ENCODE measurements around the gene SAP30BP. TPM values are rescaled to one million over a fixed set of nuclear protein-coding genes. Genes with fewer than 3 reads are reported as not detected.

SAP30BP gene
- total RNA-seq, 1 donor from 2014 or later = 89.3 TPM

GRCh38 chr17:75727391-75727790 lies 60.3 kb downstream of the SAP30BP start:
- H3K4me3 Mint-ChIP-seq = no peak overlapping the region
- no peak overlapping the region for H3K27ac Mint-ChIP-seq
- no peak for DNase-seq (ENCODE audit: extremely low spot score, unreplicated experiment)
- TF ChIP-seq, protein P1, sequence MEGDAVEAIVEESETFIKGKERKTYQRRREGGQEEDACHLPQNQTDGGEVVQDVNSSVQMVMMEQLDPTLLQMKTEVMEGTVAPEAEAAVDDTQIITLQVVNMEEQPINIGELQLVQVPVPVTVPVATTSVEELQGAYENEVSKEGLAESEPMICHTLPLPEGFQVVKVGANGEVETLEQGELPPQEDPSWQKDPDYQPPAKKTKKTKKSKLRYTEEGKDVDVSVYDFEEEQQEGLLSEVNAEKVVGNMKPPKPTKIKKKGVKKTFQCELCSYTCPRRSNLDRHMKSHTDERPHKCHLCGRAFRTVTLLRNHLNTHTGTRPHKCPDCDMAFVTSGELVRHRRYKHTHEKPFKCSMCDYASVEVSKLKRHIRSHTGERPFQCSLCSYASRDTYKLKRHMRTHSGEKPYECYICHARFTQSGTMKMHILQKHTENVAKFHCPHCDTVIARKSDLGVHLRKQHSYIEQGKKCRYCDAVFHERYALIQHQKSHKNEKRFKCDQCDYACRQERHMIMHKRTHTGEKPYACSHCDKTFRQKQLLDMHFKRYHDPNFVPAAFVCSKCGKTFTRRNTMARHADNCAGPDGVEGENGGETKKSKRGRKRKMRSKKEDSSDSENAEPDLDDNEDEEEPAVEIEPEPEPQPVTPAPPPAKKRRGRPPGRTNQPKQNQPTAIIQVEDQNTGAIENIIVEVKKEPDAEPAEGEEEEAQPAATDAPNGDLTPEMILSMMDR (conservative IDR thresholded peaks at IDR 0.05) = no peak
- H3K4me1 Mint-ChIP-seq (ENCODE audit: unreplicated experiment) = no peaks in the 10 kb centered on the region
- peaks cover 8% of the 10 kb centered on the region for H3K27me3 Mint-ChIP-seq
- H3K36me3 Mint-ChIP-seq = no peaks in the 10 kb centered on the region
- no peaks in the 10 kb centered on the region for H3K9me3 Mint-ChIP-seq

DNA sequence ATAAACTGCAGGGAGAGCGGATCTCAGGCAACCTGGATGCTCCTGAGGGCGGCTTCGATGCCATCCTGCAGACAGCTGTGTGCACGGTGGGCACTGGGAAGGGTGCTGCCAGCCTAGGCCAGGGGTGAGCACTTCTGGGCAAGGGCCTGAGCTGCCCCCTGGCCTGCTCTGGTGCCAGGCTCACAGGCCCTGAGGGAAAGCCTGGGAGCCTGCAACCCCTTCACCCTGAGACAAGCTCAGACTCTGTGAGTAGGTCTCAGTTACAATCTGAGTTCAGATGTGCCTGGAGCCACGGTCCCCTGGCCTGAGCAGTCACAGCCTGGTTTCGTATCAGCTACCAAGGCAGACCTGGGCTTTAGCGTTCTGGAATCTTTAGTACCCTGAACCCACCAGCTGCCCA lies 62.2 kb downstream of the SAP30BP start:
- no peaks in the 10 kb centered on the region for H3K36me3 Mint-ChIP-seq
- no peak for DNase-seq (ENCODE audit: extremely low spot score, unreplicated experiment)
- TF ChIP-seq, protein P1 (conservative IDR thresholded peaks at IDR 0.05) = no peak
- H3K4me1 Mint-ChIP-seq (ENCODE audit: unreplicated experiment) = no peaks in the 10 kb centered on the region
- no peak overlapping the region for H3K4me3 Mint-ChIP-seq
- H3K27me3 Mint-ChIP-seq = no peaks in the 10 kb centered on the region
- no peak overlapping the region for H3K27ac Mint-ChIP-seq
- H3K9me3 Mint-ChIP-seq = no peaks in the 10 kb centered on the region

- Mint-ChIP-seq H3K4me1 (ENCODE audit: unreplicated experiment) (no peaks in the 10 kb centered on the region), H3K27me3 (no peaks in the 10 kb centered on the region), H3K36me3 (no peaks in the 10 kb centered on the region), H3K4me3 (no peak overlapping the region), H3K27ac (no peak overlapping the region), H3K9me3 (no peaks in the 10 kb centered on the region)
- DNase-seq (ENCODE audit: extremely low spot score, unreplicated experiment) = no peak
- TF ChIP-seq, protein P1 (conservative IDR thresholded peaks at IDR 0.05) = no peak
These were observed 62.9 kb downstream of the SAP30BP start for GRCh38 chr17:75730065-75730464.

GRCh38 chr17:75731086-75731715 lies 64.1 kb downstream of the SAP30BP start:
- no peak overlapping the region for H3K27ac Mint-ChIP-seq
- peaks cover 3% of the 10 kb centered on the region for H3K27me3 Mint-ChIP-seq
- no peaks in the 10 kb centered on the region for H3K9me3 Mint-ChIP-seq
- H3K4me3 Mint-ChIP-seq = no peak overlapping the region
- no peaks in the 10 kb centered on the region for H3K36me3 Mint-ChIP-seq
- TF ChIP-seq, protein P1 (conservative IDR thresholded peaks at IDR 0.05) = no peak
- H3K4me1 Mint-ChIP-seq (ENCODE audit: unreplicated experiment) = no peaks in the 10 kb centered on the region
- no peak for DNase-seq (ENCODE audit: extremely low spot score, unreplicated experiment)

GRCh38 chr17:75731716-75732498 lies 64.8 kb downstream of the SAP30BP start:
- Mint-ChIP-seq H3K27ac (no peak overlapping the region), H3K4me1 (ENCODE audit: unreplicated experiment) (no peaks in the 10 kb centered on the region), H3K36me3 (no peaks in the 10 kb centered on the region), H3K4me3 (no peak overlapping the region), H3K9me3 (no peaks in the 10 kb centered on the region), H3K27me3 (peaks cover 3% of the 10 kb centered on the region)
- DNase-seq (ENCODE audit: extremely low spot score, unreplicated experiment) = no peak
- TF ChIP-seq, protein P1 (conservative IDR thresholded peaks at IDR 0.05) = no peak
